K562 (cell line): Measurements from ENCODE around the gene TCAF1. TPM values are rescaled to one million over a fixed set of nuclear protein-coding genes. Genes with fewer than 3 reads are reported as not detected.
A peak's percentile ranks its signal among the peaks of the same experiment; 100 is the strongest.
"Not testable (repeated sequence)": the region's sequence is repeated elsewhere in the genome, so short reads cannot be mapped to it uniquely, and the experiment has no call there.

Source experiments
- ATAC-seq: fragments of 200-7000 bp; cut with Tn5 transposase; 3 replicates; pipeline ENCODE4 v1.9.1; 2020; ENCODE audit warnings: moderate library complexity
- BruUV-seq: library from RNA; stranded (reverse); fragments of 400-500 nt; replicated peaks from 2 replicates; lab custom pipeline; 2021; lab: Mats Ljungman, UMichigan
- CTCF ChIA-PET: fragments of 300-600 bp; formaldehyde crosslinking; extraction: SDS; loops from one replicate; lab custom pipeline; 2021; ENCODE audit warnings: low intra/inter-chr PET ratio; lab: Yijun Ruan, JAX
- POLR2A ChIA-PET: fragments of 300-600, 350-650 bp; sonication (Branson Sonifier 250); formaldehyde crosslinking; extraction: SDS; loops from one replicate; lab custom pipeline; 2021; ENCODE audit warnings: antibody characterized with exemption, inconsistent platforms; lab: Yijun Ruan, JAX
- DNase-seq, 4 experiments: peaks; one replicate each; pipeline versions ENCODE4 v3.0.0 to v3.0.0-alpha.2; 2011 to 2018; ENCODE audit warnings: low spot score in 3 of 4, mixed read lengths in 3 of 4; ENCODE audit errors: extremely low read depth in 1 of 4
- FAIRE-seq: peaks from 2 replicates; lab custom pipeline; 2011; peaks lifted over from hg19 to GRCh38; lab: Jason Lieb, UNC
- H2AFZ ChIP-seq: 2 replicates; pipeline ENCODE4 v1.6.0; 2011; ENCODE audit warnings: low read depth, low read length, control low read depth, inconsistent platforms
- H3K27ac ChIP-seq: fragments of 200-600 bp; 3 replicates; pipeline ENCODE4 v1.8.0; 2011; ENCODE audit warnings: low read depth, mild to moderate bottlenecking, control low read depth, inconsistent platforms, low read length, moderate library complexity, mixed read lengths; ENCODE audit errors: extremely low read depth
- H3K27me3 ChIP-seq, 2 experiments: fragments of 300-600 bp in 1 of 2; 2 replicates in 1 of 2; 3 replicates in 1 of 2; pipeline versions ENCODE4 v1.6.0 to v1.8.0; 2011; ENCODE audit warnings: inconsistent platforms in 2 of 2, low read length in 2 of 2, mild to moderate bottlenecking in 1 of 2, mixed read lengths in 1 of 2, moderate library complexity in 1 of 2; ENCODE audit not compliant: control insufficient read depth in 2 of 2, insufficient read depth in 2 of 2
- H3K36me3 ChIP-seq: fragments of 300-600 bp; 3 replicates; pipeline ENCODE4 v1.8.0; 2011; ENCODE audit warnings: mild to moderate bottlenecking, low read length, inconsistent platforms; ENCODE audit not compliant: control insufficient read depth, insufficient read depth
- H3K4me1 ChIP-seq, 2 experiments: fragments of 200-600 bp in 1 of 2; replicated peaks in 1 of 2; 2 replicates in 1 of 2; 3 replicates in 1 of 2; pipeline versions ENCODE4 v1.5.1 to v1.8.0; 2011; ENCODE audit warnings: inconsistent platforms in 2 of 2, low read length in 2 of 2, mild to moderate bottlenecking in 1 of 2, mixed read lengths in 1 of 2, moderate library complexity in 1 of 2; ENCODE audit not compliant: control insufficient read depth in 2 of 2, insufficient read depth in 2 of 2
- H3K4me2 ChIP-seq: 2 replicates; pipeline ENCODE4 v1.6.1; 2011; ENCODE audit warnings: low read length, control low read depth, inconsistent platforms, mixed read lengths; ENCODE audit not compliant: insufficient read depth
- H3K4me3 ChIP-seq: fragments of 200-600 bp; sonication (generic), shearing (Covaris generic); 2 replicates; pipeline ENCODE4 v1.5.1; 2016; ENCODE audit warnings: control low read depth, inconsistent platforms
- H3K79me2 ChIP-seq: fragments of 200-600 bp; 3 replicates; pipeline ENCODE4 v1.8.0; 2011; ENCODE audit warnings: low read length, inconsistent platforms; ENCODE audit not compliant: control insufficient read depth, insufficient read depth
- H3K9ac ChIP-seq, 2 experiments: 2 replicates each; pipeline versions ENCODE4 v1.6.0 to v1.6.1; 2011; ENCODE audit warnings: low read depth in 2 of 2, low read length in 2 of 2, control low read depth in 1 of 2, inconsistent platforms in 1 of 2, mild to moderate bottlenecking in 1 of 2, mixed read lengths in 1 of 2; ENCODE audit not compliant: insufficient read depth in 1 of 2
- H3K9me1 ChIP-seq: one replicate; pipeline ENCODE4 v1.6.0; 2011; ENCODE audit warnings: inconsistent platforms, mild to moderate bottlenecking, low read length, moderate library complexity; ENCODE audit not compliant: control insufficient read depth, insufficient read depth
- H3K9me3 ChIP-seq: replicated peaks from 2 replicates; pipeline ENCODE4 v1.5.1; 2011; ENCODE audit warnings: low read depth, low read length, inconsistent platforms; ENCODE audit not compliant: control insufficient read depth, insufficient read depth
- H4K20me1 ChIP-seq: replicated peaks from 2 replicates; pipeline ENCODE4 v1.6.1; 2011; ENCODE audit warnings: low read length, inconsistent platforms, mixed read lengths; ENCODE audit not compliant: control insufficient read depth, insufficient read depth
- WGBS: fragments of 100-300 bp; shearing (Covaris generic); methylation state at CpG from one replicate; pipeline ENCODE4 v1.1.6; 2016; ENCODE audit warnings: low coverage, mixed read lengths; ENCODE audit not compliant: insufficient coverage; ENCODE audit errors: missing lambda C conversion rate; 5-methylcytosine and 5-hydroxymethylcytosine counted together
- in situ Hi-C: fragments of 300-500 bp; cut with MboI; formaldehyde crosslinking; loops from 4 replicates; pipeline ENCODE4 v1.15.0; 2018; ENCODE audit warnings: inconsistent platforms, mixed read lengths
- intact Hi-C: fragments of 100-400 bp; cut with micrococcal nuclease; formaldehyde crosslinking; loops from 2 replicates; pipeline ENCODE4 v1.14.2; 2022
- polyA plus RNA-seq, 8 experiments: library from polyadenylated mRNA; depleted of rRNA in 4 of 8; stranded (reverse) in 5 of 8; unstranded in 3 of 8; fragments of >200 nt; fragmentation: Nextera tagmentation in 2 of 8; fragmentation: Illumina TruSeq in 1 of 8; extraction: Ambion mirVana in 2 of 8; extraction: Trizol in 1 of 8; gene quantifications; 2 replicates each; pipeline versions ENCODE4 v1.2.1 to v1.2.3, GENCODE V29; 2011 to 2014; ENCODE audit warnings: inconsistent platforms in 1 of 8, missing spikeins in 1 of 8
- total RNA-seq, 7 experiments: library from RNA; depleted of rRNA in 6 of 7; stranded (reverse); fragments of >200 nt in 6 of 7; fragmentation: Illumina TruSeq in 2 of 7; extraction: Trizol in 2 of 7; gene quantifications; 2 replicates each; pipeline versions ENCODE4 v1.2.1 to v1.2.3, GENCODE V29; 2011 to 2021; ENCODE audit warnings: low replicate concordance in 1 of 7
- TF ChIP-seq, protein P1 (sequence below), 3 experiments: IDR thresholded peaks in 2 of 3; conservative IDR thresholded peaks in 1 of 3; 2 replicates each; pipeline ENCODE4 v1.5.1; 2011 to 2012; ENCODE audit warnings: low read length in 3 of 3, mild to moderate bottlenecking in 3 of 3, control low read depth in 2 of 3, improper control_type of control experiment in 1 of 3, inconsistent platforms in 1 of 3, low read depth in 1 of 3, mixed read lengths in 1 of 3, moderate library complexity in 1 of 3; ENCODE audit not compliant: insufficient read depth in 2 of 3

TCAF1 gene
- total and polyA plus RNA-seq, 9 of the 15 experiments (the other 6 are each of a cell fraction or from before 2014, with no cell fraction given): 6.2 to 52.2 (median 24.4) TPM

DNA sequence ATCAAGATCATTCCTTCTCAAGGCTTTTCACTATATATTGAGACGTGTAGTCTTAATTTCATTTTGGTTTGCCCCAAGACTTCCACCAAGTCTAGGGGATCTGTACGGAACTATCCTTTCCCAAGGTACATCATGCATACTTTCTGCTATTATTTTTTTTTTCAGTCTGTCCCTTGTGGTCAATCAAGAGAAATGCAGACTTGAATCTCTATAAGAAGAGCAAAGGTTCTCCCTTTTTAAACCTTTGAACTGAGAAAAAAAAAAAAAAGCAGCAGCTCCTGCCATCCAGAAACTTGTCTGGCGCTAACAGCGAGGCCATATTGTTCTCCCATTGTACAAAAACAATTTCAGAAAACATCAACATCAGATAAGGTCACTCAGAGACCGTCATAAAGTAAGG, 60.3 kb downstream of the TCAF1 start:
- intact Hi-C loops, FAIRE-seq, H3K9me1 ChIP-seq, in situ Hi-C loops, ATAC-seq, POLR2A ChIA-PET, H3K4me3 ChIP-seq, BruUV-seq, H3K27ac ChIP-seq, H2AFZ ChIP-seq, H3K36me3 ChIP-seq, H3K4me2 ChIP-seq, H3K27me3 ChIP-seq, H4K20me1 ChIP-seq, H3K79me2 ChIP-seq, H3K4me1 ChIP-seq, DNase-seq, H3K9ac ChIP-seq, CTCF ChIA-PET, H3K9me3 ChIP-seq: not testable (repeated sequence)
- TF ChIP-seq, protein P1, sequence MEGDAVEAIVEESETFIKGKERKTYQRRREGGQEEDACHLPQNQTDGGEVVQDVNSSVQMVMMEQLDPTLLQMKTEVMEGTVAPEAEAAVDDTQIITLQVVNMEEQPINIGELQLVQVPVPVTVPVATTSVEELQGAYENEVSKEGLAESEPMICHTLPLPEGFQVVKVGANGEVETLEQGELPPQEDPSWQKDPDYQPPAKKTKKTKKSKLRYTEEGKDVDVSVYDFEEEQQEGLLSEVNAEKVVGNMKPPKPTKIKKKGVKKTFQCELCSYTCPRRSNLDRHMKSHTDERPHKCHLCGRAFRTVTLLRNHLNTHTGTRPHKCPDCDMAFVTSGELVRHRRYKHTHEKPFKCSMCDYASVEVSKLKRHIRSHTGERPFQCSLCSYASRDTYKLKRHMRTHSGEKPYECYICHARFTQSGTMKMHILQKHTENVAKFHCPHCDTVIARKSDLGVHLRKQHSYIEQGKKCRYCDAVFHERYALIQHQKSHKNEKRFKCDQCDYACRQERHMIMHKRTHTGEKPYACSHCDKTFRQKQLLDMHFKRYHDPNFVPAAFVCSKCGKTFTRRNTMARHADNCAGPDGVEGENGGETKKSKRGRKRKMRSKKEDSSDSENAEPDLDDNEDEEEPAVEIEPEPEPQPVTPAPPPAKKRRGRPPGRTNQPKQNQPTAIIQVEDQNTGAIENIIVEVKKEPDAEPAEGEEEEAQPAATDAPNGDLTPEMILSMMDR (IDR thresholded peaks at IDR 0.05 in 2 of 3, conservative IDR thresholded peaks at IDR 0.05 in 1 of 3; ENCODE audit: insufficient read depth in 2 of 3, low read depth in 1 of 3, low read length in 3 of 3): peak in 1 of 3 experiments; percentile 12; a peak in 1 of 6 replicates
- WGBS: 50% methylated on average over 1 of the region's 5 CpGs

DNA sequence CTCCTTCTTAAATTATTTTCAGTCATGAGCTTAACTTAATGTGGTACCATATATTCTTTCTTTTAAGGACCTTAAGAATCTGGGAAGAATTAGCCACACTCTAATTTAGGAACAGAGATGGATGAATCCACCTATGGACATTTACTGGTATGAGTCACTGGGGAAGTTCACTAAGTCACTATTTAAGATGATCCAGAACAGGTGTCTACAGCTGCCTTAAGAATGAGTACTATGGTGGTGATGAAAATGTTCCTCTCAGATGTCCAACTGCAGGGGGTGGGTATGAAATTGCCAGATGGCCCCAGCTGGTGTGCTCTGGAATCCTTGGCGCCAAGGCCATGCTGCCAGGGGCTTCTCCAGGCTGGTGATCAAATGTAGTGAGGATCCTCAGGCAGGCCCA, 61.9 kb downstream of the TCAF1 start:
- H2AFZ ChIP-seq, H3K27me3 ChIP-seq, H3K9me3 ChIP-seq, BruUV-seq, CTCF ChIA-PET, H3K4me1 ChIP-seq, ATAC-seq, H3K27ac ChIP-seq, H3K9me1 ChIP-seq, H3K79me2 ChIP-seq, H3K36me3 ChIP-seq, DNase-seq, H3K9ac ChIP-seq, H4K20me1 ChIP-seq, POLR2A ChIA-PET, H3K4me2 ChIP-seq, FAIRE-seq, in situ Hi-C loops, intact Hi-C loops, H3K4me3 ChIP-seq: not testable (repeated sequence)
- no CpG with 5 or more reads among the region's 1 CpG for WGBS
